Progenitor cell of endocrine pancreas (in vitro differentiated cells): ENCODE measurements around the gene ZNF532. TPM values are rescaled to one million over a fixed set of nuclear protein-coding genes. Genes with fewer than 3 reads are reported as not detected.

Experiments used
- DNase-seq: peaks from one replicate; pipeline ENCODE4 v3.0.0; 2021; ENCODE audit warnings: low spot score; ENCODE audit not compliant: unreplicated experiment
- H3K27ac Mint-ChIP-seq: 2 replicates; pipeline ENCODE4 v1.8.0; 2021; ENCODE audit warnings: mild to moderate bottlenecking, moderate library complexity, mixed read lengths
- H3K27me3 Mint-ChIP-seq: 2 replicates; pipeline ENCODE4 v1.8.0; 2021; ENCODE audit warnings: mixed read lengths
- H3K36me3 Mint-ChIP-seq: 2 replicates; pipeline ENCODE4 v1.8.0; 2022; ENCODE audit warnings: mixed read lengths; ENCODE audit not compliant: insufficient read depth
- H3K4me1 Mint-ChIP-seq: 2 replicates; pipeline ENCODE4 v1.8.0; 2021; ENCODE audit warnings: low read depth, mixed read lengths
- H3K4me3 Mint-ChIP-seq: 2 replicates; pipeline ENCODE4 v1.8.0; 2021; ENCODE audit warnings: low read depth, mild to moderate bottlenecking, moderate library complexity, mixed read lengths
- H3K9me3 Mint-ChIP-seq: 2 replicates; pipeline ENCODE4 v1.8.0; 2021; ENCODE audit warnings: low read depth, mixed read lengths
- total RNA-seq: library from RNA; stranded (reverse); gene quantifications from 2 replicates; pipeline ENCODE4 v1.2.1, GENCODE V29; 2021
- TF ChIP-seq, protein P1 (sequence below): fragments of 200-600 bp; sonication (generic); IDR thresholded peaks from one replicate; pipeline ENCODE4 v1.5.0; 2021; ENCODE audit warnings: antibody characterized with exemption, mild to moderate bottlenecking; ENCODE audit not compliant: unreplicated experiment

The ZNF532 gene
- total RNA-seq, 1 donor from 2014 or later = 190 TPM

DNA sequence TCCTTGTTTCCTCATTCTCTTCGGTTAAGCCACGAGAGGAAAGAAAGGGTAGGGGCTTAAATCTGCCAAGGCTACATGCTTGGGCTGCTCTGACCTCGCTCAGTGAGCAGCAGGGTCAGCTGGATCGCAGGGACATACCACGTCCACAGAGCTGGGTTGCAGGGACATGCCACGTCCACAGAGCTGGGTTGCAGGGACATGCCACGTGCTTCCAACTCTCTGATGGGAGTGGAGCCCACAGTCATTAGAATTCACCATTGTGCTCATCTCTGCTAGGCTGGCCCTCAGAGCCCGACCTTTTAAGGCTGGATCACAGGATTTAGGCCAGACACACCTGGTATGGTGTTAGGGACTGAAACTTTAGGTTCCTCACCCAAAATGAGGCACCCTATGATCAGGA, 167.6 kb downstream of the ZNF532 start:
- Mint-ChIP-seq H3K4me3 (no peak overlapping the region), H3K27me3 (no peaks in the 10 kb centered on the region), H3K9me3 (no peaks in the 10 kb centered on the region), H3K27ac (no peak overlapping the region), H3K4me1 (no peaks in the 10 kb centered on the region), H3K36me3 (no peaks in the 10 kb centered on the region)
- no peak for DNase-seq
- TF ChIP-seq, protein P1, sequence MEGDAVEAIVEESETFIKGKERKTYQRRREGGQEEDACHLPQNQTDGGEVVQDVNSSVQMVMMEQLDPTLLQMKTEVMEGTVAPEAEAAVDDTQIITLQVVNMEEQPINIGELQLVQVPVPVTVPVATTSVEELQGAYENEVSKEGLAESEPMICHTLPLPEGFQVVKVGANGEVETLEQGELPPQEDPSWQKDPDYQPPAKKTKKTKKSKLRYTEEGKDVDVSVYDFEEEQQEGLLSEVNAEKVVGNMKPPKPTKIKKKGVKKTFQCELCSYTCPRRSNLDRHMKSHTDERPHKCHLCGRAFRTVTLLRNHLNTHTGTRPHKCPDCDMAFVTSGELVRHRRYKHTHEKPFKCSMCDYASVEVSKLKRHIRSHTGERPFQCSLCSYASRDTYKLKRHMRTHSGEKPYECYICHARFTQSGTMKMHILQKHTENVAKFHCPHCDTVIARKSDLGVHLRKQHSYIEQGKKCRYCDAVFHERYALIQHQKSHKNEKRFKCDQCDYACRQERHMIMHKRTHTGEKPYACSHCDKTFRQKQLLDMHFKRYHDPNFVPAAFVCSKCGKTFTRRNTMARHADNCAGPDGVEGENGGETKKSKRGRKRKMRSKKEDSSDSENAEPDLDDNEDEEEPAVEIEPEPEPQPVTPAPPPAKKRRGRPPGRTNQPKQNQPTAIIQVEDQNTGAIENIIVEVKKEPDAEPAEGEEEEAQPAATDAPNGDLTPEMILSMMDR = no peak

DNA sequence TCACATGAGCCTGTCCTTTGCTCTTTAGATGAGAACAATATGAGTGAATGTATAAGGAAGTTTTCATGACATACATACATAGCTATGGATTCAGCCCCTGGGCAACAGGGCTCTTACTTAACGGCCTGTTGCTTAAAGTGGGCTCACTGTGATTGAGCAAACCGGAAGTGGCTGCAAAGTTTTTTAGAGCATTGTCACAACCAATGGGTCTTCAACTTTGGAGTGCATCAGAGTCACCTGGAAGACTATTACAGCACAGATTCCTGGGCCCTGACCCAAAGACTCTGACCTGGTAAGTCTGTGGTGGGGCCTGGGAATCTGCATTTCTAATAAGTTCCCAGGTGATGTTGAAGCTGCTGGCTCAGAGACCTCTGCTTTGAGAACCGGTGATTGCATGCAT, 168.7 kb downstream of the ZNF532 start:
- peaks cover 5% of the 10 kb centered on the region for H3K4me1 Mint-ChIP-seq
- DNase-seq = no peak
- no peak overlapping the region for H3K27ac Mint-ChIP-seq
- no peaks in the 10 kb centered on the region for H3K36me3 Mint-ChIP-seq
- TF ChIP-seq, protein P1 = no peak
- no peak overlapping the region for H3K4me3 Mint-ChIP-seq
- no peaks in the 10 kb centered on the region for H3K27me3 Mint-ChIP-seq
- no peaks in the 10 kb centered on the region for H3K9me3 Mint-ChIP-seq

DNA sequence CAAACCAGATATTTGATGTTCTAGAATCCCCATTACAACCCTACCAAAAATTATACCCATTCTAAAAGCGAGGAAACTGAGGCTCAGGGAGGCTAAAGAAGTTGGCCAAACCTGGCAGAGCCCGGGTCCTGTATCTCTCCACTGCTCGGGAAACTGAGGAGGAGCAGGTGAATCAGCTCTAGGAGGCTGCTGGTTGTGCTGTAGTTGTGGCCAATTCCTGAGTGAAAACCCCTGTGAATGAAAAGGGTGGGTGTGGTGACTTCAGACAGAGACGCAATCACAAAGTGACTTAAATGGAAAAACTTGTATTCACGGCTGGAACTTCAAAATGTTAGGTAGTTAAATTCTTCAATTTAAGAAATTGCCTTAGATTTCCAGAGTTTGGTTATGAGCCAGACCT, 169.3 kb downstream of the ZNF532 start:
- Mint-ChIP-seq H3K27ac (no peak overlapping the region), H3K4me1 (peaks cover 5% of the 10 kb centered on the region), H3K36me3 (no peaks in the 10 kb centered on the region), H3K27me3 (no peaks in the 10 kb centered on the region), H3K9me3 (no peaks in the 10 kb centered on the region), H3K4me3 (no peak overlapping the region)
- no peak for DNase-seq
- TF ChIP-seq, protein P1 = no peak

DNA sequence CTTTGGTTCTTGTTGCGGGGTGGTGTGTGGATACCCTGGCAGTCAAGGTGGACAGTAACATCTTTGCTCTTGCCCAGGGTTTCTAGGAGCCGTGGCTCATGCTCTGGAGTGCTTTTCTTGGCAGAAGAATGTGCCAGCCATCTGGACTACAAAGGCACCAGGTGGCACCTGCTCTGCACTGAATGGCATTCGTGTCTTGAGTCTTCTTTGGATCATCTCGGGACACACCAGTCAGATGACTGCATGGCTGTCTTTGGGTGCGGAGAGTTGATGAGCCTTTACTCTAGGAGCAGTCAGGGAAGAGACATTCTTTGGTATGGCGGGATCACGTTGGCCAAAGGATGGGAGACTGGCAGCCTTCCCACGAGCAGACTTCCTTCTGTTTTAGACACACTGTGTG, 170.9 kb downstream of the ZNF532 start:
- H3K4me3 Mint-ChIP-seq = no peak overlapping the region
- H3K27me3 Mint-ChIP-seq = no peaks in the 10 kb centered on the region
- TF ChIP-seq, protein P1 = no peak
- no peaks in the 10 kb centered on the region for H3K9me3 Mint-ChIP-seq
- no peak for DNase-seq
- H3K36me3 Mint-ChIP-seq = no peaks in the 10 kb centered on the region
- no peak overlapping the region for H3K27ac Mint-ChIP-seq
- H3K4me1 Mint-ChIP-seq = peaks cover 9% of the 10 kb centered on the region

Other genes starting within 250 kb of the ZNF532 start
- gene ALPK2, start 235.8 kb upstream of the ZNF532 start, total RNA-seq = 0.26 and 0.29 TPM in 2 replicates
- 14.1 and 14.9 TPM in 2 replicates for gene MALT1, start 193.4 kb upstream of the ZNF532 start, total RNA-seq